PC-3 (cell line): ENCODE data around the gene RNF17. TPM values are rescaled to one million over a fixed set of nuclear protein-coding genes. Genes with fewer than 3 reads are reported as not detected.

Source experiments
- ATAC-seq: fragments of 200-7000 bp; cut with Tn5 transposase; 2 replicates; pipeline ENCODE4 v1.9.1; 2020; ENCODE audit warnings: mild to moderate bottlenecking, moderate library complexity
- BruUV-seq: library from RNA; stranded (reverse); fragments of 400-500 nt; replicated peaks from 2 replicates; lab custom pipeline; 2021; lab: Mats Ljungman, UMichigan
- CTCF ChIA-PET: fragments of 300-600 bp; sonication (Branson Sonifier 250); formaldehyde crosslinking; loops from one replicate; lab custom pipeline; 2022; ENCODE audit warnings: antibody characterized with exemption; lab: Charles Lee
- POLR2A ChIA-PET: fragments of 300-600 bp; sonication (Branson Sonifier 250); formaldehyde crosslinking; loops from one replicate; lab custom pipeline; 2022; ENCODE audit warnings: antibody characterized with exemption; ENCODE audit not compliant: unreplicated experiment; lab: Charles Lee
- DNase-seq: peaks from one replicate; pipeline ENCODE4 v3.0.0-alpha.2; 2015
- H2AFZ ChIP-seq: fragments of 300-600 bp; sonication (generic); 2 replicates; pipeline ENCODE4 v1.6.0; 2016; ENCODE audit warnings: antibody characterized with exemption, low read length
- H3F3A ChIP-seq: fragments of 300-600 bp; sonication (generic); one replicate; pipeline ENCODE4 v1.6.0; 2017; ENCODE audit warnings: antibody characterized with exemption, low read length, control low read depth, mild to moderate bottlenecking; ENCODE audit not compliant: unreplicated experiment
- H3K27ac ChIP-seq: fragments of 300-600 bp; sonication (generic); 2 replicates; pipeline ENCODE4 v1.5.1; 2016; ENCODE audit warnings: mild to moderate bottlenecking, low read length
- H3K27me3 ChIP-seq: fragments of 300-600 bp; sonication (generic); 2 replicates; pipeline ENCODE4 v1.6.1; 2016; ENCODE audit warnings: low read length, mixed read lengths
- H3K36me3 ChIP-seq: fragments of 300-600 bp; sonication (generic); 2 replicates; pipeline ENCODE4 v1.6.1; 2016; ENCODE audit warnings: low read depth, mixed run types, low read length, mixed read lengths
- H3K4me1 ChIP-seq: fragments of 300-600 bp; sonication (generic); 2 replicates; pipeline ENCODE4 v1.5.1; 2016; ENCODE audit warnings: low read length; ENCODE audit not compliant: insufficient read depth
- H3K4me2 ChIP-seq: fragments of 300-600 bp; sonication (generic); 2 replicates; pipeline ENCODE4 v1.6.0; 2016; ENCODE audit warnings: low read length
- H3K4me3 ChIP-seq: fragments of 300-600 bp; sonication (generic); 2 replicates; pipeline ENCODE4 v1.5.1; 2016; ENCODE audit warnings: mild to moderate bottlenecking, low read length, mixed read lengths
- H3K79me2 ChIP-seq: fragments of 300-600 bp; sonication (generic); 2 replicates; pipeline ENCODE4 v1.6.1; 2017; ENCODE audit warnings: low read length, mixed read lengths
- H3K9ac ChIP-seq: fragments of 300-600 bp; sonication (generic); 2 replicates; pipeline ENCODE4 v1.6.0; 2016; ENCODE audit warnings: mild to moderate bottlenecking, low read length
- H3K9me2 ChIP-seq: fragments of 300-600 bp; sonication (generic); replicated peaks from 2 replicates; pipeline ENCODE4 v1.6.1; 2016; ENCODE audit warnings: mixed run types, low read length, mixed read lengths
- H3K9me3 ChIP-seq: fragments of 300-600 bp; sonication (generic); 2 replicates; pipeline ENCODE4 v1.6.1; 2016; ENCODE audit warnings: low read length, mixed read lengths
- H4K20me1 ChIP-seq: fragments of 300-600 bp; sonication (generic); 2 replicates; pipeline ENCODE4 v1.6.1; 2016; ENCODE audit warnings: low read length, mixed read lengths
- EZH2 ChIP-seq: fragments of 300-600 bp; sonication (generic); IDR thresholded peaks from one replicate; pipeline ENCODE4 v1.6.1; 2017; ENCODE audit warnings: antibody characterized with exemption, mild to moderate bottlenecking, low read length; ENCODE audit not compliant: unreplicated experiment
- EZH2phosphoT487 ChIP-seq: fragments of 300-600 bp; sonication (generic); IDR thresholded peaks from 2 replicates; pipeline ENCODE4 v1.6.1; 2018; ENCODE audit warnings: mild to moderate bottlenecking, antibody characterized with exemption, low read length, borderline replicate concordance
- intact Hi-C: fragments of 100-400 bp; cut with micrococcal nuclease; formaldehyde crosslinking; loops from 2 replicates; pipeline ENCODE4 v1.9.0; 2023
- total RNA-seq: library from RNA; depleted of rRNA; stranded (reverse); fragments of >200 nt; gene quantifications from 2 replicates; pipeline ENCODE4 v1.2.3, GENCODE V29; 2014
- TF ChIP-seq, protein P1 (sequence below): fragments of 300-600 bp; sonication (generic); conservative IDR thresholded peaks from 2 replicates; pipeline ENCODE4 v1.5.1; 2017; ENCODE audit warnings: antibody characterized with exemption, low read depth, mild to moderate bottlenecking, low read length

RNF17 gene
- total RNA-seq, 1 experiment from 2014 or later: not detected

DNA sequence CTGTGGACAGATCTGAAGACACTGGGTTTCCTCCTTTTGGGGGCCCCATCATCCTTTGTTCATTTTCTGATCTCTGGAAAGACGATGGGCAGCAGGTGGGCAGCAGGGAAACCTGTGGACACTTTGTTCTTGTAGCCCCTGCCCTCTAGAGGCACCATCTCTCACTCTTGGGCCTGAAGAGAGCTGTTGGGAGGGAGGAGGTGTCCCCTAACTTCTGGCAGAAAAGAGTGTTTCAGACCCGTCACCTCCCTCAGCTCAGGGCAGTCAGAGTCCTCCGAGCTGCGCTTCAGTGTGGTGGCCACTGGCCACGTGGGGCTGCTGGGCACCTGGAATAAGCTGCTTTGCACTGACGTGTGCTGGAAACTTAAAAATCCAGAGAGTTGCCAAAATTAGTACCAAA is 26.9 kb upstream of the RNF17 start:
- no peaks in the 10 kb centered on the region for H3F3A ChIP-seq
- H3K27ac ChIP-seq: no peak overlapping the region
- no peak overlapping the region for H3K4me3 ChIP-seq
- no peaks in the 10 kb centered on the region for H3K9me2 ChIP-seq
- DNase-seq (no peak), ATAC-seq (no peak)
- no peak for TF ChIP-seq EZH2phosphoT487
- TF ChIP-seq EZH2: no peak
- TF ChIP-seq, protein P1, sequence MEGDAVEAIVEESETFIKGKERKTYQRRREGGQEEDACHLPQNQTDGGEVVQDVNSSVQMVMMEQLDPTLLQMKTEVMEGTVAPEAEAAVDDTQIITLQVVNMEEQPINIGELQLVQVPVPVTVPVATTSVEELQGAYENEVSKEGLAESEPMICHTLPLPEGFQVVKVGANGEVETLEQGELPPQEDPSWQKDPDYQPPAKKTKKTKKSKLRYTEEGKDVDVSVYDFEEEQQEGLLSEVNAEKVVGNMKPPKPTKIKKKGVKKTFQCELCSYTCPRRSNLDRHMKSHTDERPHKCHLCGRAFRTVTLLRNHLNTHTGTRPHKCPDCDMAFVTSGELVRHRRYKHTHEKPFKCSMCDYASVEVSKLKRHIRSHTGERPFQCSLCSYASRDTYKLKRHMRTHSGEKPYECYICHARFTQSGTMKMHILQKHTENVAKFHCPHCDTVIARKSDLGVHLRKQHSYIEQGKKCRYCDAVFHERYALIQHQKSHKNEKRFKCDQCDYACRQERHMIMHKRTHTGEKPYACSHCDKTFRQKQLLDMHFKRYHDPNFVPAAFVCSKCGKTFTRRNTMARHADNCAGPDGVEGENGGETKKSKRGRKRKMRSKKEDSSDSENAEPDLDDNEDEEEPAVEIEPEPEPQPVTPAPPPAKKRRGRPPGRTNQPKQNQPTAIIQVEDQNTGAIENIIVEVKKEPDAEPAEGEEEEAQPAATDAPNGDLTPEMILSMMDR: no peak
- BruUV-seq: no TSS peak
- no peaks in the 10 kb centered on the region for H4K20me1 ChIP-seq
- no peaks in the 10 kb centered on the region for H3K27me3 ChIP-seq
- no peaks in the 10 kb centered on the region for H3K9me3 ChIP-seq
- H2AFZ ChIP-seq: no peak overlapping the region
- POLR2A ChIA-PET: no interaction called here
- no peak overlapping the region for H3K4me2 ChIP-seq
- no peaks in the 10 kb centered on the region for H3K36me3 ChIP-seq
- intact Hi-C loops: no loop called here
- no peaks in the 10 kb centered on the region for H3K4me1 ChIP-seq
- CTCF ChIA-PET: no interaction called here
- H3K79me2 ChIP-seq: no peaks in the 10 kb centered on the region
- no peak overlapping the region for H3K9ac ChIP-seq

DNA sequence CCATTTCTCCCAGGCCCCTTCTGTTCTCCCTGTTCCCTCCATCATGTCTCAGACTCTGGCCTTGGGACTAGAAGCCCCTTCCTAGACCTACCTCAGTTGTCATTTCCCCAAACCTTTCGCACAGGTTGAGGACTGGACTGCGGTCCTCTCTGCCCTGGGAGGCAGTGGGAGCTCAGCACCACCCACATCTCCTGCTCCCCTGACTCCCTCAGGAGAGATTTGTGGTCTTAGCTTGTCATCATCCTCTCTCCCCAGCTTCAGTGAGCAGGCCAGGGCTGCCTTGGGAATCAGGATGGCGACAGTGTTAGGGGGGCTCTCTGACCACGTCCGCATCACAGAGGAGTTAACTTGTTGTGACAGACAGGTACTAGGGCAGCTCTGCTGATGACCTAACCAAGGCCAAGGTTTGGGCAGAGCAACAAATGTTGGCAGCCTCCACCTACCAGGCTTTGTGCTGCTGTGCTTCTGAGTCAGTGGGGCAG is 25.6 kb upstream of the RNF17 start:
- H3K79me2 ChIP-seq: no peaks in the 10 kb centered on the region
- BruUV-seq: no TSS peak
- TF ChIP-seq EZH2 (no peak), EZH2phosphoT487 (no peak)
- TF ChIP-seq, protein P1: no peak

DNA sequence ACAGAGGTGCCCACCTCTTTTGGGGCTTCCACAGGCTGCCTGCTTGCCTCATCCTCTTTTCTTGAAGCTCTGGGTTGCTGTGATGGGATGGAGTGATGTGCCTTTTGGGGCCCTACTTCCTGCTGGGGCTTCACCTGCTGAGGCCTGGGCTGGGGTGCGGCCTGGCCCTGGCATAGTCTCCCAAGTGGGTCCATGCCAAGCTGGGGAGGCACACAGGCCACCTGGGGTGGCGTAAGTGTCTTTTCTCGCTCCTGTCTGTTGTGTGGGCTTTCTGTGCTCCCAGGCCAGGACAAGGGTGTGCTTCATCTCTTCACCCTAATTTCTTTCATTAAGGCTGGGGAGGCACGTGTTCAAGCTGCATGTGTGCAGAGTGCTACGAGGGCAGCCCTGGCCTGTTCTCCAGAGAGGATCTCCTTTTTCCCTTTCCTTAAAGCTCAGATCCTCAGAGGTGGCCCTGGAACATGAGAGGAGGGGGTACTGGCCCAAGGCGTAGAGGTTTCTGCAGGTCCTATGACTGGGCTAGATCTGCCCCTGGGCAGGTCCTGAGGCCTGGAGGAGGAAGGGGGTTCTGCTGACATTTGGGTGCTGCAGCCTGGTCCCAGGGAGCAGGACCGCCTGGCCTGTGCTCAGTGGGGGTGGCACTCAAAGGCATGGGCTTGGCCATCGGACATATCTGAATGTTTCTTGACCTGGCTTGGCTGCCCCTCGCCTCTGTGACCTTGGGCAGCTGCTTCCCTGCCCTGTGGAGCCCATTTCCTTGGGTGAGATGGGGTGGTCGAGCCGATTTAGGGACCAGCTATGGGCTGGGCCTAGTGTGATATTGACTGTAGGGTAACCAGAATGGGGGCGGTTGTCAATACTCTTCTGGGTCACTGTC is 23.7 kb upstream of the RNF17 start:
- H2AFZ ChIP-seq: no peak overlapping the region
- DNase-seq (no peak), ATAC-seq (no peak)
- TF ChIP-seq EZH2phosphoT487 (no peak), EZH2 (no peak)
- TF ChIP-seq, protein P1: no peak
- H3K4me2 ChIP-seq: no peak overlapping the region
- H3K79me2 ChIP-seq: no peaks in the 10 kb centered on the region
- no peak overlapping the region for H3K4me3 ChIP-seq
- H3K36me3 ChIP-seq: no peaks in the 10 kb centered on the region
- H3K9me3 ChIP-seq: no peaks in the 10 kb centered on the region
- no peaks in the 10 kb centered on the region for H3K27me3 ChIP-seq
- BruUV-seq: no TSS peak
- no peak overlapping the region for H3K9ac ChIP-seq
- H3F3A ChIP-seq: no peaks in the 10 kb centered on the region
- intact Hi-C loops: no loop called here
- no peaks in the 10 kb centered on the region for H4K20me1 ChIP-seq
- ChIA-PET CTCF (no interaction called here), POLR2A (no interaction called here)
- no peak overlapping the region for H3K27ac ChIP-seq
- no peaks in the 10 kb centered on the region for H3K9me2 ChIP-seq
- no peaks in the 10 kb centered on the region for H3K4me1 ChIP-seq

More for the DNA sequence above, 25.6 kb upstream of the RNF17 start:
- POLR2A ChIA-PET: no interaction called here
- Histone ChIP-seq H3K9me3 (no peaks in the 10 kb centered on the region), H4K20me1 (no peaks in the 10 kb centered on the region), H3K9me2 (no peaks in the 10 kb centered on the region), H3K4me1 (no peaks in the 10 kb centered on the region), H3F3A (no peaks in the 10 kb centered on the region), H3K9ac (no peak overlapping the region), H2AFZ (no peak overlapping the region), H3K4me3 (no peak overlapping the region), H3K4me2 (no peak overlapping the region), H3K36me3 (no peaks in the 10 kb centered on the region), H3K27me3 (no peaks in the 10 kb centered on the region), H3K27ac (no peak overlapping the region)
- intact Hi-C loops: no loop called here
- CTCF ChIA-PET: no interaction called here
- ATAC-seq (no peak), DNase-seq (no peak)
